Measurements from ENCODE around the gene SOX18. TPM values are rescaled to one million over a fixed set of nuclear protein-coding genes. Genes with fewer than 3 reads are reported as not detected.
A peak's percentile ranks its signal among the peaks of the same experiment; 100 is the strongest.

The SOX18 gene
- total and polyA plus RNA-seq, 2 of the 13 experiments (the other 11 are each of a cell fraction or from before 2014, with no cell fraction given) = 1.6 to 1.9 TPM

DNA sequence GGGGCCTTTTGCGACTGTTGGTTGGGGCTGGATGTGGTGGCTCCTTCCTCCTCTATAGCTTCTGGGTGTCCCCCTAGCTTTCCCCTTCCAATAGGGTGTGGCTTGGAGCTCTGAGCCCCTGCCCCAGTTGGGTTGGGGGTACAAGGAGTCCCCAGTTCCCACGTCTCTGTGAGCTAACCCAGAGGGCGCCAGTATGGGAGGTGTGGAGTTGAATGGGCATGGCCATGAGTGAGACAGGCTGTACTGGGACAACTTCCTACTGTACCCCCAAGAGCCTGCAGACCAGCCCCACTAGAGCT lies 12.3 kb downstream of the SOX18 start:
- Histone ChIP-seq H3K27me3 (ENCODE audit: control insufficient read depth in 1 of 2, insufficient read depth in 2 of 2, low read length in 2 of 2) (no peaks in the 10 kb centered on the region), H2AFZ (ENCODE audit: low read length) (no peak overlapping the region), H3K4me2 (ENCODE audit: low read depth, low read length) (peak overlapping the region; percentile 92), H3K79me2 (ENCODE audit: insufficient read depth, low read length) (peaks cover 18% of the 10 kb centered on the region), H3K4me3 (replicated peaks in 1 of 3; ENCODE audit: insufficient read depth in 1 of 3, low read depth in 2 of 3, low read length in 3 of 3) (peak overlapping the region; percentile 57 to 84 (median 71)), H3K36me3 (replicated peaks in 1 of 2; ENCODE audit: control insufficient read depth in 1 of 2, insufficient read depth in 2 of 2, low read length in 2 of 2) (peaks cover 12 to 17% of the 10 kb centered on the region in 2 experiments), H3K9ac (ENCODE audit: insufficient read depth, low read depth, low read length) (peak overlapping the region; percentile 82), H3K27ac (ENCODE audit: extremely low read length, insufficient read depth, low read length) (peak overlapping the region; percentile 82), H4K20me1 (ENCODE audit: insufficient read depth, low read length) (no peaks in the 10 kb centered on the region), H3K4me1 (ENCODE audit: insufficient read depth, low read length) (peaks cover 63% of the 10 kb centered on the region), H3K9me3 (ENCODE audit: low read length) (no peaks in the 10 kb centered on the region)
- CTCF ChIA-PET (ENCODE audit: low intra/inter-chr PET ratio, low total read pairs) = no interaction called here
- no TSS peak for BruUV-seq (replicated peaks)
- ATAC-seq (0 out of 3 replicates have a peak, but pooled peaks have one; percentile 0), DNase-seq (ENCODE audit: low spot score) (no peak), FAIRE-seq (no peak)
- POLR2A ChIA-PET = interaction anchor here (0.8 to 10.1 kb wide), 8 partner anchors 9 to 379 kb away, joined by 3 to 252 read pairs (median 10); partner anchors contain the start of genes PRPF6, RTEL1, SAMD10 and SOX18
- intact Hi-C loops (cut with micrococcal nuclease; ENCODE audit: unreplicated experiment) (loop anchor here (2.0 kb wide), 1 partner anchor 20 kb away; no protein-coding TSS in a partner anchor), in situ Hi-C loops (cut with HindIII; ENCODE audit: extremely low pct_ligation_motif_present, low pct_unique_long_range_greater_than_20kb) (no loop called here)
- 16% methylated on average over 3 of the region's 3 CpGs for WGBS (ENCODE audit: low lambda C conversion rate)
- TF ChIP-seq SCMH1 (CRISPR knock-in tag; IDR thresholded peaks at IDR 0.05; ENCODE audit: borderline replicate concordance) = no peak
- no peak for TF ChIP-seq ZNF496 (CRISPR knock-in tag; IDR thresholded peaks at IDR 0.05; ENCODE audit: insufficient replicate concordance)
- TF ChIP-seq ZNF256 (CRISPR knock-in tag; conservative IDR thresholded peaks at IDR 0.05) = no peak
- TF ChIP-seq MIXL1 (CRISPR knock-in tag; IDR thresholded peaks at IDR 0.05) = no peak
- TF ChIP-seq, protein P1, sequence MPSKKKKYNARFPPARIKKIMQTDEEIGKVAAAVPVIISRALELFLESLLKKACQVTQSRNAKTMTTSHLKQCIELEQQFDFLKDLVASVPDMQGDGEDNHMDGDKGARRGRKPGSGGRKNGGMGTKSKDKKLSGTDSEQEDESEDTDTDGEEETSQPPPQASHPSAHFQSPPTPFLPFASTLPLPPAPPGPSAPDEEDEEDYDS (CRISPR knock-in tag; IDR thresholded peaks at IDR 0.05) = no peak
- no peak for TF ChIP-seq ARID4A (CRISPR knock-in tag; IDR thresholded peaks at IDR 0.05; ENCODE audit: borderline replicate concordance)
- TF ChIP-seq ZNF614 (CRISPR knock-in tag; IDR thresholded peaks at IDR 0.05; ENCODE audit: borderline replicate concordance) = no peak
- TF ChIP-seq KDM4B (CRISPR knock-in tag; IDR thresholded peaks at IDR 0.05) = no peak; the same call in 1 of the 2 replicates
- TF ChIP-seq, protein P2, sequence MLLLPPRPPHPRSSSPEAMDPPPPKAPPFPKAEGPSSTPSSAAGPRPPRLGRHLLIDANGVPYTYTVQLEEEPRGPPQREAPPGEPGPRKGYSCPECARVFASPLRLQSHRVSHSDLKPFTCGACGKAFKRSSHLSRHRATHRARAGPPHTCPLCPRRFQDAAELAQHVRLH (CRISPR knock-in tag; IDR thresholded peaks at IDR 0.05; ENCODE audit: borderline replicate concordance, low read depth) = no peak; the same call in 1 of the 2 replicates
- no peak for TF ChIP-seq RXRB (CRISPR knock-in tag; IDR thresholded peaks at IDR 0.05; ENCODE audit: borderline replicate concordance)
- TF ChIP-seq ZMYM4 (CRISPR knock-in tag; IDR thresholded peaks at IDR 0.05) = no peak
- TF ChIP-seq ZIK1 (CRISPR knock-in tag; IDR thresholded peaks at IDR 0.05; ENCODE audit: borderline replicate concordance, low read depth) = no peak
- TF ChIP-seq NBN (conservative IDR thresholded peaks at IDR 0.05) = no peak
- TF ChIP-seq ZNF432 (CRISPR knock-in tag; IDR thresholded peaks at IDR 0.05; ENCODE audit: borderline replicate concordance) = 0 out of 2 replicates have a peak, but pooled peaks have one; percentile 5
- no peak for TF ChIP-seq SKI (IDR thresholded peaks at IDR 0.05; ENCODE audit: partially characterized antibody)
- TF ChIP-seq ZNF33A (CRISPR knock-in tag; IDR thresholded peaks at IDR 0.05; ENCODE audit: borderline replicate concordance) = no peak
- no peak for TF ChIP-seq PAF1 (CRISPR knock-in tag; IDR thresholded peaks at IDR 0.05)
- no peak for TF ChIP-seq HOXA7 (CRISPR knock-in tag; IDR thresholded peaks at IDR 0.05)
- no peak for TF ChIP-seq THAP11 (CRISPR knock-in tag; IDR thresholded peaks at IDR 0.05)
- TF ChIP-seq E2F2 (CRISPR knock-in tag; IDR thresholded peaks at IDR 0.05; ENCODE audit: borderline replicate concordance) = no peak
- no peak for TF ChIP-seq FOXA1 (IDR thresholded peaks at IDR 0.05)
- TF ChIP-seq FOXA1 (CRISPR knock-in tag; IDR thresholded peaks at IDR 0.05) = no peak

Data from HepG2 (cell line).